SK-N-MC (cell line): ENCODE data around the gene ZNF626.
"Not testable (repeated sequence)": the region's sequence is repeated elsewhere in the genome, so short reads cannot be mapped to it uniquely, and the experiment has no call there.

ENCODE experiments used
- DNase-seq: peaks from one replicate; pipeline ENCODE4 v3.0.0-alpha.2; 2011; ENCODE audit warnings: low read depth, low spot score
- H3K27ac ChIP-seq: fragments of 200-600 bp; sonication (generic); 2 replicates; pipeline ENCODE4 v1.5.1; 2016; ENCODE audit warnings: mixed run types
- H3K36me3 ChIP-seq: fragments of 200-600 bp; sonication (generic); 2 replicates; pipeline ENCODE4 v1.6.1; 2017; ENCODE audit warnings: antibody characterized with exemption, low read length, mixed read lengths; ENCODE audit not compliant: insufficient read depth
- H3K4me3 ChIP-seq: fragments of 200-600 bp; sonication (generic); 2 replicates; pipeline ENCODE4 v1.5.1; 2016
- H3K9ac ChIP-seq: fragments of 200-600 bp; sonication (generic); 2 replicates; pipeline ENCODE4 v1.8.0; 2017; ENCODE audit warnings: mixed run types, mixed read lengths; ENCODE audit not compliant: insufficient read length
- H3K9me3 ChIP-seq: fragments of 200-600 bp; sonication (generic); 2 replicates; pipeline ENCODE4 v1.6.1; 2017; ENCODE audit warnings: low read depth, mild to moderate bottlenecking, antibody characterized with exemption, low read length, moderate library complexity, mixed read lengths
- EZH2 ChIP-seq: fragments of 200-600 bp; sonication (generic); IDR thresholded peaks from one replicate; pipeline ENCODE4 v1.6.1; 2017; ENCODE audit warnings: antibody characterized with exemption
- FOXP2 ChIP-seq: optimal IDR thresholded peaks from 2 replicates; pipeline ENCODE3; 2011; ENCODE audit warnings: mild to moderate bottlenecking, moderate library complexity; ENCODE audit not compliant: insufficient read depth; ENCODE audit errors: extremely low read length, control extremely low read depth
- POLR2AphosphoS5 ChIP-seq: IDR thresholded peaks from 2 replicates; pipeline ENCODE4 v1.6.1; 2012; ENCODE audit warnings: mild to moderate bottlenecking, low read depth, low read length, borderline replicate concordance

The ZNF626 gene

GRCh38 chr19:20661150-20661819 is at the start of gene ZNF626:
TSS of gene ZNF626 (minus strand) at chr19:20661571. CDS start at chr19:20661446, 125 bp downstream.
- Histone ChIP-seq H3K4me3 (no peak within 1 kb of the TSS), H3K36me3 (no peaks in the 10 kb centered on the region), H3K27ac (no peak within 1 kb of the TSS), H3K9ac (no peak within 1 kb of the TSS), H3K9me3 (no peaks in the 10 kb centered on the region)
- TF ChIP-seq EZH2 (no peak), POLR2AphosphoS5 (no peak), FOXP2 (no peak)
- no peak for DNase-seq

- Histone ChIP-seq H3K9ac (no peak overlapping the region), H3K4me3 (no peak overlapping the region), H3K9me3 (no peaks in the 10 kb centered on the region), H3K36me3 (no peaks in the 10 kb centered on the region), H3K27ac (no peak overlapping the region)
- TF ChIP-seq EZH2 (no peak), POLR2AphosphoS5 (no peak), FOXP2 (no peak)
- no peak for DNase-seq
Measured at GRCh38 chr19:20669263-20669662, 7.9 kb upstream of the ZNF626 start.

GRCh38 chr19:20667281-20667680 is 5.9 kb upstream of the ZNF626 start:
- no peak overlapping the region for H3K4me3 ChIP-seq
- TF ChIP-seq FOXP2 (no peak), EZH2 (no peak), POLR2AphosphoS5 (no peak)
- no peaks in the 10 kb centered on the region for H3K9me3 ChIP-seq
- DNase-seq, result no peak
- no peaks in the 10 kb centered on the region for H3K36me3 ChIP-seq
- H3K9ac ChIP-seq, result no peak overlapping the region
- H3K27ac ChIP-seq, result no peak overlapping the region

GRCh38 chr19:20664901-20665781 is 3.8 kb upstream of the ZNF626 start:
- H3K9me3 ChIP-seq, result no peaks in the 10 kb centered on the region
- no peak overlapping the region for H3K4me3 ChIP-seq
- no peak for DNase-seq
- TF ChIP-seq EZH2, result no peak
- TF ChIP-seq POLR2AphosphoS5, result no peak
- no peak for TF ChIP-seq FOXP2
- H3K36me3 ChIP-seq, result no peaks in the 10 kb centered on the region
- H3K27ac ChIP-seq, result no peak overlapping the region
- H3K9ac ChIP-seq, result no peak overlapping the region

GRCh38 chr19:20664475-20664874 is 3.1 kb upstream of the ZNF626 start:
- H3K9ac ChIP-seq, H3K36me3 ChIP-seq, H3K27ac ChIP-seq, DNase-seq, H3K4me3 ChIP-seq, H3K9me3 ChIP-seq: not testable (repeated sequence)

- H3K36me3 ChIP-seq, result no peaks in the 10 kb centered on the region
- no peaks in the 10 kb centered on the region for H3K9me3 ChIP-seq
- H3K4me3 ChIP-seq, result no peak overlapping the region
- no peak for DNase-seq
- no peak overlapping the region for H3K9ac ChIP-seq
- TF ChIP-seq EZH2, result no peak
- TF ChIP-seq FOXP2, result no peak
- TF ChIP-seq POLR2AphosphoS5, result no peak
- H3K27ac ChIP-seq, result no peak overlapping the region
Measured at GRCh38 chr19:20662421-20663105, 1.2 kb upstream of the ZNF626 start.

GRCh38 chr19:20660473-20661140 is 764 bp downstream of the ZNF626 start:
- H3K9ac ChIP-seq, result no peak overlapping the region

GRCh38 chr19:20640545-20640944 is 20.8 kb downstream of the ZNF626 start:
- no peak overlapping the region for H3K9ac ChIP-seq
- H3K9me3 ChIP-seq, result no peaks in the 10 kb centered on the region
- TF ChIP-seq POLR2AphosphoS5 (no peak), FOXP2 (no peak), EZH2 (no peak)
- H3K27ac ChIP-seq, result no peak overlapping the region
- H3K36me3 ChIP-seq, result no peaks in the 10 kb centered on the region
- DNase-seq, result no peak
- H3K4me3 ChIP-seq, result no peak overlapping the region

More at GRCh38 chr19:20660473-20661140, 764 bp downstream of the ZNF626 start:
- no peak for DNase-seq
- H3K36me3 ChIP-seq, result no peaks in the 10 kb centered on the region
- no peak overlapping the region for H3K4me3 ChIP-seq
- TF ChIP-seq EZH2 (no peak), POLR2AphosphoS5 (no peak), FOXP2 (no peak)
- no peak overlapping the region for H3K27ac ChIP-seq
- H3K9me3 ChIP-seq, result no peaks in the 10 kb centered on the region
